Cardiac fibroblast (primary cell): ENCODE results near the gene SYNDIG1.

Experiments
- DNase-seq, 2 donors: peaks; one replicate each; pipeline versions ENCODE4 v3.0.0 to v3.0.0-alpha.2; 2010; ENCODE audit warnings: low read depth in 2 of 2
- H3K4me3 ChIP-seq, 2 donors: replicated peaks in 1 of 2; 1 replicate in 1 of 2; 2 replicates in 1 of 2; pipeline ENCODE4 v1.5.1; 2011; ENCODE audit warnings: low read depth in 2 of 2, low read length in 2 of 2, mild to moderate bottlenecking in 2 of 2, moderate library complexity in 1 of 2
- CTCF ChIP-seq: IDR thresholded peaks from one replicate; pipeline ENCODE4 v1.5.1; 2011; ENCODE audit warnings: low read depth, mild to moderate bottlenecking, low read length, inconsistent platforms

SYNDIG1 gene

GRCh38 chr20:24479106-24479505, 9.7 kb downstream of the SYNDIG1 start:
- H3K4me3 ChIP-seq = no peak overlapping the region
- DNase-seq = no peak
- no peak for TF ChIP-seq CTCF

- no peak overlapping the region for H3K4me3 ChIP-seq
- TF ChIP-seq CTCF = no peak
- DNase-seq = no peak
These were observed 10.2 kb downstream of the SYNDIG1 start for GRCh38 chr20:24479595-24479994.

- no peak for DNase-seq
- TF ChIP-seq CTCF = no peak
- H3K4me3 ChIP-seq = no peak overlapping the region
These were observed 11.1 kb downstream of the SYNDIG1 start for GRCh38 chr20:24480509-24480908.

- no peak for TF ChIP-seq CTCF
- H3K4me3 ChIP-seq = no peak overlapping the region
- DNase-seq = no peak
These were observed 11.7 kb downstream of the SYNDIG1 start for GRCh38 chr20:24481173-24481572.

- H3K4me3 ChIP-seq = no peak overlapping the region
- no peak for TF ChIP-seq CTCF
These were observed 14.1 kb downstream of the SYNDIG1 start for GRCh38 chr20:24483435-24484080.

GRCh38 chr20:24484081-24484450, 14.6 kb downstream of the SYNDIG1 start:
- TF ChIP-seq CTCF = no peak
- no peak for DNase-seq
- H3K4me3 ChIP-seq = no peak overlapping the region

More at GRCh38 chr20:24483435-24484080, 14.1 kb downstream of the SYNDIG1 start:
- no peak for DNase-seq

- H3K4me3 ChIP-seq = no peak overlapping the region
- DNase-seq = no peak
- TF ChIP-seq CTCF = no peak
These were observed 16.6 kb downstream of the SYNDIG1 start for GRCh38 chr20:24485981-24486380.
